ENCODE results near the gene C1QTNF3.

Gene C1QTNF3

GRCh38 chr5:33981408-33982162, 61.4 kb downstream of the C1QTNF3 start:
- Histone ChIP-seq H4K20me1 (no peaks in the 10 kb centered on the region), H3K4me1 (no peaks in the 10 kb centered on the region), H3K4me3 (no peak overlapping the region), H3K27ac (no peak overlapping the region), H3K9me3 (replicated peaks in 1 of 11) (peaks cover 0 to 13% (median 9%) of the 10 kb centered on the region in 11 experiments; a peak in 12 of 22 replicates), H3K36me3 (peaks cover 0 to 5% (median 4%) of the 10 kb centered on the region in 11 experiments; a peak in 10 of 22 replicates), H3K4me2 (no peak overlapping the region), H3K9ac (no peak overlapping the region), H3K27me3 (no peaks in the 10 kb centered on the region)
- TF ChIP-seq Cebpa-rat (IDR thresholded peaks at IDR 0.05): no peak

- Histone ChIP-seq H3K27ac (no peak overlapping the region), H3K9ac (no peak overlapping the region), H3K4me1 (no peaks in the 10 kb centered on the region), H3K9me3 (replicated peaks in 1 of 11) (peaks cover 0 to 5% (median 1%) of the 10 kb centered on the region in 11 experiments; a peak in 10 of 22 replicates), H3K27me3 (no peaks in the 10 kb centered on the region), H3K4me2 (no peak overlapping the region), H3K4me3 (no peak overlapping the region), H4K20me1 (no peaks in the 10 kb centered on the region), H3K36me3 (no peaks in the 10 kb centered on the region)
- no peak for TF ChIP-seq Cebpa-rat (IDR thresholded peaks at IDR 0.05)
Observed at GRCh38 chr5:33980030-33980429, 63.0 kb downstream of the C1QTNF3 start.

- Histone ChIP-seq H3K4me1 (no peaks in the 10 kb centered on the region), H3K9ac (no peak overlapping the region), H3K4me3 (no peak overlapping the region), H3K27me3 (no peaks in the 10 kb centered on the region), H3K9me3 (replicated peaks in 1 of 11) (no peaks in the 10 kb centered on the region), H4K20me1 (no peaks in the 10 kb centered on the region), H3K4me2 (no peak overlapping the region), H3K27ac (no peak overlapping the region), H3K36me3 (no peaks in the 10 kb centered on the region)
- TF ChIP-seq Cebpa-rat (IDR thresholded peaks at IDR 0.05): no peak
Observed at GRCh38 chr5:33978306-33978705, 64.7 kb downstream of the C1QTNF3 start.

- TF ChIP-seq Cebpa-rat (IDR thresholded peaks at IDR 0.05): no peak
- Histone ChIP-seq H3K4me1 (no peaks in the 10 kb centered on the region), H3K9me3 (replicated peaks in 1 of 11) (no peaks in the 10 kb centered on the region), H3K4me2 (no peak overlapping the region), H4K20me1 (no peaks in the 10 kb centered on the region), H3K36me3 (no peaks in the 10 kb centered on the region), H3K27me3 (no peaks in the 10 kb centered on the region), H3K4me3 (no peak overlapping the region), H3K9ac (no peak overlapping the region), H3K27ac (no peak overlapping the region)
Observed at GRCh38 chr5:33976307-33976706, 66.7 kb downstream of the C1QTNF3 start.

GRCh38 chr5:33975852-33976251, 67.2 kb downstream of the C1QTNF3 start:
- Histone ChIP-seq H3K4me2 (no peak overlapping the region), H3K4me3 (no peak overlapping the region), H3K27ac (no peak overlapping the region), H3K4me1 (no peaks in the 10 kb centered on the region), H3K9ac (no peak overlapping the region), H3K9me3 (replicated peaks in 1 of 11) (no peaks in the 10 kb centered on the region), H4K20me1 (no peaks in the 10 kb centered on the region), H3K36me3 (no peaks in the 10 kb centered on the region), H3K27me3 (no peaks in the 10 kb centered on the region)
- TF ChIP-seq Cebpa-rat (IDR thresholded peaks at IDR 0.05): no peak

- Histone ChIP-seq H3K9me3 (replicated peaks in 1 of 11) (no peaks in the 10 kb centered on the region), H3K4me2 (no peak overlapping the region), H3K4me3 (no peak overlapping the region), H3K9ac (no peak overlapping the region), H4K20me1 (no peaks in the 10 kb centered on the region), H3K36me3 (no peaks in the 10 kb centered on the region), H3K27ac (no peak overlapping the region), H3K4me1 (no peaks in the 10 kb centered on the region), H3K27me3 (no peaks in the 10 kb centered on the region)
- no peak for TF ChIP-seq Cebpa-rat (IDR thresholded peaks at IDR 0.05)
Observed at GRCh38 chr5:33973271-33973670, 69.7 kb downstream of the C1QTNF3 start.

- H4K20me1 ChIP-seq: no peaks in the 10 kb centered on the region
- no peaks in the 10 kb centered on the region for H3K9me3 ChIP-seq (replicated peaks in 1 of 11)
- no peak overlapping the region for H3K9ac ChIP-seq
- H3K36me3 ChIP-seq: no peaks in the 10 kb centered on the region
- H3K27ac ChIP-seq: no peak overlapping the region
- H3K4me3 ChIP-seq: no peak overlapping the region
- H3K4me1 ChIP-seq: peaks cover 0 to 2% (median 0%) of the 10 kb centered on the region in 10 experiments; a peak in 4 of 20 replicates
- H3K27me3 ChIP-seq: no peaks in the 10 kb centered on the region
- TF ChIP-seq Cebpa-rat (IDR thresholded peaks at IDR 0.05): no peak
- no peak overlapping the region for H3K4me2 ChIP-seq
Observed at GRCh38 chr5:33969572-33970452, 73.2 kb downstream of the C1QTNF3 start.

GRCh38 chr5:33968211-33969005, 74.6 kb downstream of the C1QTNF3 start:
- Histone ChIP-seq H3K4me1 (peaks cover 0 to 15% (median 0%) of the 10 kb centered on the region in 10 experiments; a peak in 7 of 20 replicates), H3K9ac (no peak overlapping the region), H3K4me2 (no peak overlapping the region), H4K20me1 (no peaks in the 10 kb centered on the region), H3K36me3 (no peaks in the 10 kb centered on the region), H3K9me3 (replicated peaks in 1 of 11) (no peaks in the 10 kb centered on the region), H3K4me3 (no peak overlapping the region), H3K27ac (no peak overlapping the region), H3K27me3 (no peaks in the 10 kb centered on the region)
- TF ChIP-seq Cebpa-rat (IDR thresholded peaks at IDR 0.05): no peak

Data from BLaER1 treated with 17β-estradiol and CSF1 and Interleukin-3, amounts not matched to agents 10 nM and 100 nM (cell line).